H1 (cell line): ENCODE results near the gene MYBPH. TPM values are rescaled to one million over a fixed set of nuclear protein-coding genes. Genes with fewer than 3 reads are reported as not detected.

ENCODE experiments used
- CTCF ChIA-PET: fragments of 300-600 bp; sonication (Branson Sonifier 250); formaldehyde crosslinking; loops from one replicate; lab custom pipeline; 2021; ENCODE audit not compliant: partially characterized antibody; lab: Charles Lee
- POLR2A ChIA-PET: fragments of 300-600 bp; sonication (Branson Sonifier 250); formaldehyde crosslinking; loops from one replicate; lab custom pipeline; 2021; ENCODE audit warnings: inconsistent platforms; ENCODE audit not compliant: partially characterized antibody; lab: Charles Lee
- DNase-seq, 2 experiments: peaks; one replicate each; pipeline versions ENCODE4 v3.0.0 to v3.0.0-alpha.2; 2010 to 2022; ENCODE audit warnings: low spot score in 2 of 2, low read depth in 1 of 2, mixed read lengths in 1 of 2
- FAIRE-seq: peaks from 2 replicates; lab custom pipeline; 2011; peaks lifted over from hg19 to GRCh38; lab: Jason Lieb, UNC
- H2AFZ ChIP-seq: 2 replicates; pipeline ENCODE4 v1.8.1; 2012; ENCODE audit warnings: low read length, inconsistent platforms
- H2AK5ac ChIP-seq: 2 replicates; pipeline ENCODE4 v1.6.1; 2013; ENCODE audit warnings: low read depth, low read length
- H2BK120ac ChIP-seq: replicated peaks from 2 replicates; pipeline ENCODE3; 2013; ENCODE audit warnings: low read depth, low read length, inconsistent platforms
- H2BK12ac ChIP-seq: 2 replicates; pipeline ENCODE4 v1.6.1; 2013; ENCODE audit warnings: low read depth, low read length
- H2BK15ac ChIP-seq: 2 replicates; pipeline ENCODE4 v1.6.1; 2013; ENCODE audit warnings: low read length
- H2BK20ac ChIP-seq: 2 replicates; pipeline ENCODE4 v1.6.1; 2013; ENCODE audit warnings: low read length
- H2BK5ac ChIP-seq: 2 replicates; pipeline ENCODE4 v1.6.1; 2013; ENCODE audit warnings: low read depth, low read length
- H3K14ac ChIP-seq: 2 replicates; pipeline ENCODE4 v1.6.1; 2013; ENCODE audit warnings: inconsistent platforms; ENCODE audit not compliant: insufficient read length
- H3K18ac ChIP-seq: 2 replicates; pipeline ENCODE4 v1.6.1; 2013; ENCODE audit warnings: low read length; ENCODE audit errors: extremely low read depth
- H3K23ac ChIP-seq: 2 replicates; pipeline ENCODE4 v1.6.1; 2013; ENCODE audit warnings: inconsistent platforms; ENCODE audit not compliant: insufficient read length
- H3K23me2 ChIP-seq: 2 replicates; pipeline ENCODE4 v1.6.1; 2013; ENCODE audit warnings: low read depth, low read length
- H3K27ac ChIP-seq: 2 replicates; pipeline ENCODE4 v1.6.1; 2011; ENCODE audit warnings: low read depth, low read length, inconsistent platforms
- H3K27me3 ChIP-seq, 4 experiments: replicated peaks in 1 of 4; 1 replicate in 1 of 4; 2 replicates in 3 of 4; pipeline versions ENCODE4 v1.6.1 to v1.8.1; 2011 to 2013; ENCODE audit warnings: low read length in 3 of 4, mild to moderate bottlenecking in 3 of 4, inconsistent platforms in 2 of 4, mixed read lengths in 2 of 4, moderate library complexity in 1 of 4; ENCODE audit not compliant: control insufficient read depth in 3 of 4, insufficient read depth in 3 of 4; ENCODE audit errors: extremely low read depth in 1 of 4
- H3K36me3 ChIP-seq, 4 experiments: 2 replicates each; pipeline versions ENCODE4 v1.6.1 to v1.8.1; 2011 to 2013; ENCODE audit warnings: mild to moderate bottlenecking in 4 of 4, low read length in 3 of 4, moderate library complexity in 2 of 4, control low read depth in 1 of 4, inconsistent platforms in 1 of 4; ENCODE audit not compliant: insufficient read depth in 4 of 4, control insufficient read depth in 2 of 4
- H3K4ac ChIP-seq: replicated peaks from 2 replicates; pipeline ENCODE3; 2013; ENCODE audit warnings: low read length, low read depth, mixed read lengths, inconsistent platforms; ENCODE audit not compliant: insufficient read length
- H3K4me1 ChIP-seq, 4 experiments: replicated peaks in 1 of 4; 1 replicate in 1 of 4; 2 replicates in 3 of 4; pipeline versions ENCODE4 v1.6.1 to v1.8.1; 2011 to 2013; ENCODE audit warnings: low read length in 3 of 4, inconsistent platforms in 2 of 4, mixed read lengths in 1 of 4; ENCODE audit not compliant: insufficient read depth in 4 of 4, control insufficient read depth in 3 of 4
- H3K4me2 ChIP-seq, 2 experiments: 2 replicates each; pipeline versions ENCODE4 v1.6.1 to v1.8.1; 2011 to 2013; ENCODE audit warnings: low read depth in 2 of 2, low read length in 2 of 2, control low read depth in 1 of 2, inconsistent platforms in 1 of 2, mild to moderate bottlenecking in 1 of 2; ENCODE audit not compliant: insufficient read depth in 1 of 2
- H3K4me3 ChIP-seq, 4 experiments: fragments of 200-600, 300-600 bp in 1 of 4; sonication (generic), shearing (Covaris generic), sonication (Bioruptor Twin) in 1 of 4; 2 replicates each; pipeline versions ENCODE4 v1.5.1 to v1.8.1; 2011 to 2016; ENCODE audit warnings: low read length in 4 of 4, low read depth in 3 of 4, control low read depth in 2 of 4, inconsistent platforms in 2 of 4, mild to moderate bottlenecking in 2 of 4, mixed read lengths in 1 of 4, moderate library complexity in 1 of 4; ENCODE audit not compliant: insufficient read depth in 2 of 4; ENCODE audit errors: extremely low read depth in 1 of 4
- H3K56ac ChIP-seq: replicated peaks from 2 replicates; pipeline ENCODE3; 2013; ENCODE audit warnings: low read depth, mild to moderate bottlenecking, mixed read lengths, low read length, inconsistent platforms; ENCODE audit not compliant: insufficient read length
- H3K79me1 ChIP-seq: 2 replicates; pipeline ENCODE4 v1.6.1; 2013; ENCODE audit warnings: low read depth, low read length, control low read depth
- H3K79me2 ChIP-seq, 2 experiments: 2 replicates each; pipeline versions ENCODE4 v1.6.1 to v1.8.1; 2012 to 2013; ENCODE audit warnings: low read length in 2 of 2, mild to moderate bottlenecking in 2 of 2, inconsistent platforms in 1 of 2; ENCODE audit not compliant: insufficient read depth in 2 of 2, control insufficient read depth in 1 of 2
- H3K9ac ChIP-seq, 4 experiments: replicated peaks in 1 of 4; 1 replicate in 1 of 4; 2 replicates in 3 of 4; pipeline versions ENCODE4 v1.6.1 to v1.8.1; 2011 to 2013; ENCODE audit warnings: low read depth in 3 of 4, low read length in 3 of 4, control low read depth in 2 of 4, mild to moderate bottlenecking in 2 of 4, moderate library complexity in 2 of 4, inconsistent platforms in 1 of 4; ENCODE audit errors: extremely low read depth in 1 of 4
- H3K9me3 ChIP-seq, 2 experiments: 2 replicates each; pipeline versions ENCODE4 v1.6.1 to v1.8.1; 2012 to 2013; ENCODE audit warnings: mild to moderate bottlenecking in 2 of 2, moderate library complexity in 2 of 2, control low read depth in 1 of 2, inconsistent platforms in 1 of 2, low read depth in 1 of 2, low read length in 1 of 2, mixed read lengths in 1 of 2; ENCODE audit not compliant: insufficient read depth in 2 of 2
- H4K20me1 ChIP-seq, 2 experiments: replicated peaks in 1 of 2; 2 replicates each; pipeline versions ENCODE3 to v1.8.1; 2011 to 2013; ENCODE audit warnings: inconsistent platforms in 2 of 2, low read length in 2 of 2, mild to moderate bottlenecking in 1 of 2; ENCODE audit not compliant: insufficient read depth in 2 of 2, control insufficient read depth in 1 of 2
- H4K5ac ChIP-seq: 2 replicates; pipeline ENCODE4 v1.6.1; 2013; ENCODE audit warnings: low read length, low read depth, mixed read lengths, inconsistent platforms; ENCODE audit not compliant: insufficient read length
- H4K8ac ChIP-seq: 2 replicates; pipeline ENCODE4 v1.8.0; 2013; ENCODE audit warnings: mild to moderate bottlenecking, moderate library complexity, low read length, inconsistent platforms; ENCODE audit not compliant: insufficient read depth; ENCODE audit errors: extremely low read depth
- H4K91ac ChIP-seq: replicated peaks from 2 replicates; pipeline ENCODE3; 2013; ENCODE audit warnings: low read length, mixed read lengths, inconsistent platforms; ENCODE audit not compliant: insufficient read length
- EP300 ChIP-seq, 2 experiments: IDR thresholded peaks; 1 replicate in 1 of 2; 2 replicates in 1 of 2; pipeline ENCODE4 v1.6.1; 2011 to 2012; ENCODE audit warnings: low read depth in 2 of 2, low read length in 2 of 2, mild to moderate bottlenecking in 2 of 2, borderline replicate concordance in 1 of 2, inconsistent platforms in 1 of 2, moderate library complexity in 1 of 2
- EZH2 ChIP-seq: fragments of 200-600 bp; sonication (generic); IDR thresholded peaks from 2 replicates; pipeline ENCODE4 v1.7.1; 2012; ENCODE audit warnings: low read depth, mild to moderate bottlenecking, moderate library complexity, low read length, inconsistent platforms; ENCODE audit not compliant: severe bottlenecking
- JUND ChIP-seq: IDR thresholded peaks from 2 replicates; pipeline ENCODE4 v1.6.1; 2011; ENCODE audit warnings: mild to moderate bottlenecking, improper control_type of control experiment, low read length
- KDM4A ChIP-seq: IDR thresholded peaks from one replicate; pipeline ENCODE4 v1.7.1; 2012; ENCODE audit warnings: low read depth, mild to moderate bottlenecking, moderate library complexity, low read length, inconsistent platforms; ENCODE audit not compliant: severe bottlenecking
- MAFK ChIP-seq: IDR thresholded peaks from 2 replicates; pipeline ENCODE4 v1.6.1; 2012; ENCODE audit warnings: low read depth, mild to moderate bottlenecking, improper control_type of control experiment, low read length
- PHF8 ChIP-seq: fragments of 200-600 bp; sonication (generic); conservative IDR thresholded peaks from 2 replicates; pipeline ENCODE4 v1.7.1; 2012; ENCODE audit warnings: low read depth, mild to moderate bottlenecking, inconsistent platforms, low read length, moderate library complexity
- POLR2A ChIP-seq, 2 experiments: IDR thresholded peaks; 1 replicate in 1 of 2; 2 replicates in 1 of 2; pipeline ENCODE4 v1.6.1; 2011; ENCODE audit warnings: low read depth in 2 of 2, low read length in 2 of 2, mild to moderate bottlenecking in 2 of 2; ENCODE audit errors: control extremely low read depth in 1 of 2
- SIRT6 ChIP-seq: IDR thresholded peaks from one replicate; pipeline ENCODE4 v1.7.1; 2012; ENCODE audit warnings: low read length, inconsistent platforms
- SP1 ChIP-seq: IDR thresholded peaks from 2 replicates; pipeline ENCODE4 v1.6.1; 2011; ENCODE audit warnings: low read depth, low read length
- SUZ12 ChIP-seq: fragments of 200-600 bp; sonication (generic); IDR thresholded peaks from 2 replicates; pipeline ENCODE4 v1.6.1; 2012; ENCODE audit warnings: mild to moderate bottlenecking, inconsistent platforms, low read length, moderate library complexity, mixed read lengths
- TAF1 ChIP-seq: IDR thresholded peaks from 2 replicates; pipeline ENCODE4 v1.6.1; 2011; ENCODE audit warnings: mild to moderate bottlenecking, low read depth, low read length
- TBP ChIP-seq: IDR thresholded peaks from 2 replicates; pipeline ENCODE4 v1.6.1; 2011; ENCODE audit warnings: low read depth, low read length, improper control_type of control experiment
- YY1 ChIP-seq: IDR thresholded peaks from 2 replicates; pipeline ENCODE4 v1.6.1; 2011; ENCODE audit warnings: low read depth, mild to moderate bottlenecking, low read length
- WGBS, 2 experiments: shearing (Covaris generic) in 1 of 2; methylation state at CpG; one replicate each; pipeline versions ENCODE4 v1.1.6 to v1.1.7; 2013 to 2015; ENCODE audit warnings: low lambda C conversion rate in 2 of 2, mixed read lengths in 2 of 2, inconsistent platforms in 1 of 2, low coverage in 1 of 2, missing lambda C conversion rate in 1 of 2; ENCODE audit not compliant: insufficient replicate concordance in 2 of 2, insufficient coverage in 1 of 2, insufficient read length in 1 of 2; ENCODE audit errors: extremely low coverage in 1 of 2, missing lambda C conversion rate in 1 of 2; 5-methylcytosine and 5-hydroxymethylcytosine counted together
- polyA plus RNA-seq, 7 experiments: library from polyadenylated mRNA; depleted of rRNA in 3 of 7; stranded (reverse) in 5 of 7; unstranded in 2 of 7; fragments of >200 nt in 5 of 7; fragments of 200-250 nt in 2 of 7; gene quantifications; 1 replicate in 5 of 7; 2 replicates in 1 of 7; 4 replicates in 1 of 7; pipeline versions ENCODE4 v1.2.1 to v1.2.3, GENCODE V29; 2011 to 2013; ENCODE audit warnings: missing spikeins in 2 of 7, mixed read lengths in 2 of 7
- total RNA-seq: library from RNA; stranded (reverse); fragmentation: NEBNext Ultra II Directional; extraction: Animal tissue kit (Norgen Biotek cat#: 25700); gene quantifications from 2 replicates; pipeline ENCODE4 v1.2.1, GENCODE V29; 2021

The MYBPH gene
- total and polyA plus RNA-seq, 2 of the 8 experiments (the other 6 are each of a cell fraction or from before 2014, with no cell fraction given): not detected

DNA sequence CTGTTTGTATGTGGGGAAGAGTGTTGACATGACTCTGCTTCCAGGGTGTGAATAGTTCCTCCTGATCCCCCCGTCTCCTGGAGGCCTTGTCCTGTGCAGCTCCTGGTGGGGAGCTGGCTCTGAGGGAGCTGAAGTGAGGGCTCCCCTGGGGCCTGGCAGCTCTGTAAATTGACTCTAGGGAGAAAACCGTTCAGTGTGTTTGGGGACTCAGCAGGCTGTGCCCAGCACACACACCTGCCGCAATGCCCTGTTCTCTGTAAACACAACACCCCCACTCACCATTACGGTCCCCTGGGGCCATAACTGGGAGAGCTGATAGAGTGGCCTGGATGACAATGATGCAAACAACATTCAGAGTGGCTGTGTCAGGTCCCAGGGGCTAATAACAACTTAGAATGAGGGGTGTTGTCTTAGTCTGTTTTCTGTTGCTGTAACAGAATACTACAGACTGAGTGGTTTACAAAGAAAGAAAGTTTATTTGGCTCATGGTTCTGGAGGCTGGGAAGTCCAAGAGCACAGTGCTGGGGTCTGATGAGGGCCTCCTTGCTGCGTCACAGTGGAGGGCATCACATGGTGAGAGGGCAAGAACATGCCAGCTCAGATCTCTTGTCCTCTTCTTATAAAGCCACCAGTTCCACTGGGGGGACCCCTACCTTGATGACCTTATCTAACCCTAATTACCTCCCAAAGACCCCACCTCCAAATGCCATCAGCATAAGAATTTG, 32.8 kb downstream of the MYBPH start:
- Histone ChIP-seq H3K79me2 (no peaks in the 10 kb centered on the region), H2BK12ac (no peak overlapping the region), H3K56ac (no peak overlapping the region), H4K5ac (no peak overlapping the region), H2AK5ac (no peak overlapping the region), H3K27ac (no peak overlapping the region), H3K27me3 (no peaks in the 10 kb centered on the region), H3K18ac (no peak overlapping the region), H3K23me2 (no peaks in the 10 kb centered on the region; the same call in 1 of the 2 replicates), H4K20me1 (no peaks in the 10 kb centered on the region), H3K4me1 (peaks cover 1 to 17% (median 8%) of the 10 kb centered on the region in 4 experiments), H3K4ac (no peak overlapping the region), H3K4me2 (no peak overlapping the region), H2AFZ (no peak overlapping the region), H3K36me3 (no peaks in the 10 kb centered on the region), H3K9ac (no peak overlapping the region), H2BK120ac (no peak overlapping the region), H4K8ac (no peak overlapping the region), H3K4me3 (no peak overlapping the region), H3K79me1 (no peaks in the 10 kb centered on the region), H3K9me3 (peaks cover 0 to 5% of the 10 kb centered on the region in 2 experiments; a peak in 1 of 4 replicates), H2BK20ac (no peak overlapping the region), H2BK5ac (no peak overlapping the region), H3K23ac (no peak overlapping the region), H3K14ac (no peak overlapping the region), H2BK15ac (no peak overlapping the region), H4K91ac (no peak overlapping the region)
- no peak for FAIRE-seq
- no peak for DNase-seq
- POLR2A ChIA-PET: no interaction called here
- TF ChIP-seq MAFK (no peak), EZH2 (no peak), SUZ12 (no peak), JUND (no peak), EP300 (IDR thresholded peaks at IDR 0.05; ENCODE audit: borderline replicate concordance in 1 of 2, low read depth in 2 of 2, low read length in 2 of 2) (no peak), YY1 (no peak), SP1 (no peak), KDM4A (no peak), TBP (no peak), TAF1 (no peak), SIRT6 (no peak), POLR2A (IDR thresholded peaks at IDR 0.05; ENCODE audit: control extremely low read depth in 1 of 2, low read depth in 2 of 2, low read length in 2 of 2) (no peak), PHF8 (no peak)
- 90% methylated on average over 5 of the region's 5 CpGs; no CpG with 5 or more reads in 1 of the 2 experiments for WGBS, 2 experiments
- CTCF ChIA-PET: interaction anchor here (0.8 to 49.1 kb wide), 10 partner anchors 11 to 124 kb away, joined by 3 to 1071 read pairs (median 6); partner anchors contain the start of genes ADORA1 and PPFIA4
